ENCODE data around the gene KLHL33. TPM values are rescaled to one million over a fixed set of nuclear protein-coding genes. Genes with fewer than 3 reads are reported as not detected.

KLHL33 gene
- total and polyA plus RNA-seq, 11 donors = 0.07 to 1.00 (median 0.58) TPM

- peak overlapping the region; percentile 58 to 98 (median 80) for H3K4me3 ChIP-seq
- H3K9me3 ChIP-seq = no peaks in the 10 kb centered on the region
- intact Hi-C loops (cut with DNase I) = loop anchor here (2.0 to 10.0 kb wide), 11 partner anchors 40 to 272 kb away; partner anchors contain the start of genes RNASE4 (in 5 of the 10), APEX1 (in 4 of the 10), ANG (in 3 of the 10) and OSGEP (in 3 of the 10)
- peaks cover 0 to 41% (median 9%) of the 10 kb centered on the region in 12 donors for H3K4me1 ChIP-seq
- 4 to 7% (median 6%) methylated on average over 7 of the region's 7 CpGs for WGBS, 4 donors
- peak overlapping the region; percentile 79 to 98 (median 94) for H3K27ac ChIP-seq
- ATAC-seq (peak in 2 of 4 donors; percentile 2 to 3), DNase-seq (no peak)
- TF ChIP-seq POLR2A (IDR thresholded peaks at IDR 0.05) = no peak
- H3K27me3 ChIP-seq = no peaks in the 10 kb centered on the region
- H3K36me3 ChIP-seq = peaks cover 0 to 18% (median 11%) of the 10 kb centered on the region in 9 donors
These were observed 23.6 kb downstream of the KLHL33 start for GRCh38 chr14:20412411-20412810.

- H3K36me3 ChIP-seq = peaks cover 0 to 50% (median 43%) of the 10 kb centered on the region in 9 donors
- DNase-seq = no peak
- WGBS, 4 donors = 44 to 61% (median 58%) methylated on average over 2 of the region's 2 CpGs
- no peaks in the 10 kb centered on the region for H3K9me3 ChIP-seq
- peaks cover 0 to 30% (median 9%) of the 10 kb centered on the region in 12 donors for H3K4me1 ChIP-seq
- H3K4me3 ChIP-seq = no peak overlapping the region
- no peaks in the 10 kb centered on the region for H3K27me3 ChIP-seq
- intact Hi-C loops (cut with DNase I) = loop anchor here in 1 of 10 donors (5.0 kb wide), 1 partner anchor 57 kb away; no protein-coding TSS in a partner anchor
- TF ChIP-seq POLR2A (IDR thresholded peaks at IDR 0.05) (no peak), CTCF (IDR thresholded peaks at IDR 0.05) (no peak)
- no peak overlapping the region for H3K27ac ChIP-seq
- ATAC-seq = no peak
These were observed 26.7 kb downstream of the KLHL33 start for GRCh38 chr14:20409226-20409625.

- H3K9me3 ChIP-seq = no peaks in the 10 kb centered on the region
- WGBS, 4 donors = 84 to 90% (median 88%) methylated on average over 3 to 11 of the region's 11 CpGs
- no peak overlapping the region for H3K4me3 ChIP-seq
- TF ChIP-seq POLR2A (IDR thresholded peaks at IDR 0.05) (no peak), CTCF (IDR thresholded peaks at IDR 0.05) (no peak)
- H3K4me1 ChIP-seq = no peaks in the 10 kb centered on the region
- H3K27me3 ChIP-seq = no peaks in the 10 kb centered on the region
- no peak for ATAC-seq
- H3K27ac ChIP-seq = no peak overlapping the region
- no peak for DNase-seq
- intact Hi-C loops (cut with DNase I) = no loop called here
- H3K36me3 ChIP-seq = peaks cover 0 to 100% (median 97%) of the 10 kb centered on the region in 9 donors
These were observed 32.4 kb downstream of the KLHL33 start for GRCh38 chr14:20403521-20403920.

GRCh38 chr14:20400965-20401593 lies 34.9 kb downstream of the KLHL33 start:
- Histone ChIP-seq H3K36me3 (peaks cover 0 to 100% (median 97%) of the 10 kb centered on the region in 9 donors), H3K27me3 (no peaks in the 10 kb centered on the region), H3K9me3 (no peaks in the 10 kb centered on the region), H3K4me1 (no peaks in the 10 kb centered on the region), H3K4me3 (no peak overlapping the region), H3K27ac (no peak overlapping the region)
- DNase-seq = no peak
- TF ChIP-seq CTCF (IDR thresholded peaks at IDR 0.05) (no peak), POLR2A (IDR thresholded peaks at IDR 0.05) (no peak)
- ATAC-seq = no peak
- WGBS, 4 donors = 92 to 96% (median 94%) methylated on average over 10 of the region's 10 CpGs
- intact Hi-C loops (cut with DNase I) = no loop called here

All from heart left ventricle (tissue), 16 donors.